A673 (cell line): ENCODE data around the gene JAKMIP1. TPM values are rescaled to one million over a fixed set of nuclear protein-coding genes. Genes with fewer than 3 reads are reported as not detected.

Source experiments
- BruUV-seq: library from RNA; stranded (reverse); fragments of 400-500 nt; replicated peaks from 2 replicates; lab custom pipeline; 2021; lab: Mats Ljungman, UMichigan
- CTCF ChIA-PET: fragments of 300-600 bp; sonication (Branson Sonifier 250); formaldehyde crosslinking; loops from one replicate; lab custom pipeline; 2022; ENCODE audit warnings: antibody characterized with exemption; lab: Charles Lee
- POLR2A ChIA-PET: fragments of 300-600 bp; sonication (Branson Sonifier 250); formaldehyde crosslinking; loops from one replicate; lab custom pipeline; 2022; ENCODE audit warnings: antibody characterized with exemption; ENCODE audit not compliant: low non-redundant PET; lab: Charles Lee
- DNase-seq: peaks from one replicate; pipeline ENCODE4 v3.0.0-alpha.2; 2015; ENCODE audit warnings: low spot score
- H3K27ac ChIP-seq: fragments of 200-600 bp; sonication (generic); 2 replicates; pipeline ENCODE4 v1.5.1; 2016; ENCODE audit warnings: mixed run types, low read depth, mild to moderate bottlenecking, mixed read lengths, antibody characterized with exemption, low read length; ENCODE audit not compliant: poor library complexity, severe bottlenecking
- H3K27me3 ChIP-seq: fragments of 200-600 bp; sonication (generic); replicated peaks from 2 replicates; pipeline ENCODE4 v1.6.1; 2017; ENCODE audit warnings: mixed run types, low read depth, mild to moderate bottlenecking, mixed read lengths, antibody characterized with exemption, low read length; ENCODE audit not compliant: insufficient read depth, poor library complexity
- H3K36me3 ChIP-seq: fragments of 200-600 bp; sonication (generic); 2 replicates; pipeline ENCODE4 v1.6.1; 2016; ENCODE audit warnings: mixed run types, mild to moderate bottlenecking, mixed read lengths, antibody characterized with exemption, low read length; ENCODE audit not compliant: insufficient read depth, poor library complexity, severe bottlenecking
- H3K4me1 ChIP-seq: fragments of 200-600 bp; sonication (generic); 2 replicates; pipeline ENCODE4 v1.6.1; 2017; ENCODE audit warnings: mixed run types, mild to moderate bottlenecking, mixed read lengths, antibody characterized with exemption, low read length; ENCODE audit not compliant: insufficient read depth, poor library complexity, severe bottlenecking
- H3K4me3 ChIP-seq: fragments of 200-600 bp; sonication (generic); 2 replicates; pipeline ENCODE4 v1.5.1; 2016; ENCODE audit warnings: low read depth, mixed run types, mild to moderate bottlenecking, mixed read lengths, low read length; ENCODE audit not compliant: poor library complexity, severe bottlenecking
- H3K9me3 ChIP-seq: fragments of 200-600 bp; sonication (generic); 2 replicates; pipeline ENCODE4 v1.6.1; 2016; ENCODE audit warnings: mixed run types, low read depth, mild to moderate bottlenecking, mixed read lengths, antibody characterized with exemption, low read length; ENCODE audit not compliant: poor library complexity, severe bottlenecking
- CTCF ChIP-seq: fragments of 300-800, 200-600 bp; sonication (generic); conservative IDR thresholded peaks from 2 replicates; pipeline ENCODE4 v1.5.1; 2017; ENCODE audit warnings: low read depth, mild to moderate bottlenecking, antibody characterized with exemption, low read length, moderate library complexity, mixed read lengths
- EZH2 ChIP-seq: fragments of 200-600 bp; sonication (generic); IDR thresholded peaks from 2 replicates; pipeline ENCODE4 v1.6.1; 2017; ENCODE audit warnings: borderline replicate concordance, low read depth, mild to moderate bottlenecking, mixed read lengths, antibody characterized with exemption, low read length; ENCODE audit not compliant: poor library complexity, severe bottlenecking
- intact Hi-C: fragments of 100-400 bp; cut with micrococcal nuclease; formaldehyde crosslinking; loops from one replicate; pipeline ENCODE4 v1.10.0; 2022; ENCODE audit not compliant: unreplicated experiment
- total RNA-seq: library from RNA; stranded (reverse); gene quantifications from 2 replicates; pipeline ENCODE4 v1.2.3, GENCODE V29; 2021

The JAKMIP1 gene
- total RNA-seq, 1 experiment from 2014 or later: not detected

DNA sequence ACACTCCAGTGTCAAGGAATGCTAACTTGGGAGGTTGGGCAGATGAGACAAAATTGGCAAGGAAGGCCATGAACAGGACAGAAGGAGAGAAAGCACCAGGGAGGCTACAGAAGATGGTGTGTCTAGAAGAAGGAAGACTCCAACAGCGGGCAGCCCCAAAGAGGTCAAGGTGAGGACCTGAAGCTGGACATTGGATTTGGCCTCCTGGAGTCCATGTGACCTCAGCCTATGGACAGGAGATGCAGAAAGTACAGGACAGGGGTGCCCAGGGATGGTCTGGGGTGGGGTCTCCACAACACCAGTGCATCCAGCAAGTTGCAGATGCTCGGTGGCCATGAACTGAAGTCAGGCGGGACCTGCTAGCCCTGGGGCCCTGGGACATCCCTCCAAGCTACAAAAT lies 86.2 kb downstream of the JAKMIP1 start:
- no peaks in the 10 kb centered on the region for H3K4me1 ChIP-seq
- no peak for DNase-seq
- H3K9me3 ChIP-seq: no peaks in the 10 kb centered on the region
- no TSS peak for BruUV-seq
- ChIA-PET CTCF (no interaction called here), POLR2A (no interaction called here)
- H3K27me3 ChIP-seq: peaks cover 22% of the 10 kb centered on the region
- TF ChIP-seq EZH2 (no peak), CTCF (no peak)
- H3K27ac ChIP-seq: no peak overlapping the region
- no peaks in the 10 kb centered on the region for H3K36me3 ChIP-seq
- H3K4me3 ChIP-seq: no peak overlapping the region
- intact Hi-C loops: no loop called here

- Histone ChIP-seq H3K4me3 (no peak overlapping the region), H3K9me3 (no peaks in the 10 kb centered on the region), H3K27me3 (peaks cover 22% of the 10 kb centered on the region), H3K27ac (no peak overlapping the region), H3K36me3 (no peaks in the 10 kb centered on the region), H3K4me1 (no peaks in the 10 kb centered on the region)
- POLR2A ChIA-PET: no interaction called here
- no peak for TF ChIP-seq EZH2
- no peak for TF ChIP-seq CTCF
- no TSS peak for BruUV-seq
- CTCF ChIA-PET: no interaction called here
- DNase-seq: no peak
- intact Hi-C loops: no loop called here
Observed at GRCh38 chr4:6113641-6114040, 86.7 kb downstream of the JAKMIP1 start.

GRCh38 chr4:6112606-6113290 lies 87.6 kb downstream of the JAKMIP1 start:
- no TSS peak for BruUV-seq
- peaks cover 22% of the 10 kb centered on the region for H3K27me3 ChIP-seq
- H3K27ac ChIP-seq: no peak overlapping the region
- ChIA-PET CTCF (no interaction called here), POLR2A (no interaction called here)
- no peak for DNase-seq
- no peak overlapping the region for H3K4me3 ChIP-seq
- TF ChIP-seq CTCF (no peak), EZH2 (no peak)
- no peaks in the 10 kb centered on the region for H3K36me3 ChIP-seq
- intact Hi-C loops: no loop called here
- no peaks in the 10 kb centered on the region for H3K9me3 ChIP-seq
- no peaks in the 10 kb centered on the region for H3K4me1 ChIP-seq
